HFFc6 (cell line): Measurements from ENCODE around the gene PLAC9. TPM values are rescaled to one million over a fixed set of nuclear protein-coding genes. Genes with fewer than 3 reads are reported as not detected.
"Not testable (repeated sequence)": the region's sequence is repeated elsewhere in the genome, so short reads cannot be mapped to it uniquely, and the experiment has no call there.

Experiments used
- DNase-seq: peaks from one replicate; pipeline ENCODE4 v3.0.0-alpha.2; 2018
- H3K27ac Mint-ChIP-seq: 2 replicates; pipeline ENCODE4 v1.8.0; 2020; ENCODE audit warnings: mild to moderate bottlenecking, mixed read lengths
- H3K27me3 Mint-ChIP-seq: 2 replicates; pipeline ENCODE4 v1.8.0; 2021; ENCODE audit warnings: mild to moderate bottlenecking, moderate library complexity, mixed read lengths; ENCODE audit not compliant: insufficient read depth
- H3K36me3 Mint-ChIP-seq: 2 replicates; pipeline ENCODE4 v1.8.0; 2021; ENCODE audit warnings: low read depth, mixed read lengths
- H3K4me1 Mint-ChIP-seq: 2 replicates; pipeline ENCODE4 v1.8.0; 2020; ENCODE audit warnings: low read depth, mixed read lengths
- H3K4me3 Mint-ChIP-seq: 2 replicates; pipeline ENCODE4 v1.8.0; 2020; ENCODE audit warnings: mild to moderate bottlenecking, moderate library complexity, mixed read lengths
- H3K9me3 Mint-ChIP-seq: 2 replicates; pipeline ENCODE4 v1.8.0; 2020; ENCODE audit warnings: mild to moderate bottlenecking, mixed read lengths
- total RNA-seq, 6 experiments: library from RNA; stranded (reverse); fragmentation: NEBNext Ultra II Directional; extraction: Animal tissue kit (Norgen Biotek cat#: 25700); gene quantifications; 2 replicates in 1 of 6; 3 replicates in 5 of 6; pipeline ENCODE4 v1.2.3, GENCODE V29; 2021
- TF ChIP-seq, protein P1 (sequence below): fragments of 200-600 bp; sonication (generic); IDR thresholded peaks from 2 replicates; pipeline ENCODE4 v1.5.0; 2021; ENCODE audit warnings: antibody characterized with exemption, mild to moderate bottlenecking

PLAC9 gene
- total RNA-seq, 6 experiments from 2014 or later: 2.1 to 6.6 (median 6.2) TPM

DNA sequence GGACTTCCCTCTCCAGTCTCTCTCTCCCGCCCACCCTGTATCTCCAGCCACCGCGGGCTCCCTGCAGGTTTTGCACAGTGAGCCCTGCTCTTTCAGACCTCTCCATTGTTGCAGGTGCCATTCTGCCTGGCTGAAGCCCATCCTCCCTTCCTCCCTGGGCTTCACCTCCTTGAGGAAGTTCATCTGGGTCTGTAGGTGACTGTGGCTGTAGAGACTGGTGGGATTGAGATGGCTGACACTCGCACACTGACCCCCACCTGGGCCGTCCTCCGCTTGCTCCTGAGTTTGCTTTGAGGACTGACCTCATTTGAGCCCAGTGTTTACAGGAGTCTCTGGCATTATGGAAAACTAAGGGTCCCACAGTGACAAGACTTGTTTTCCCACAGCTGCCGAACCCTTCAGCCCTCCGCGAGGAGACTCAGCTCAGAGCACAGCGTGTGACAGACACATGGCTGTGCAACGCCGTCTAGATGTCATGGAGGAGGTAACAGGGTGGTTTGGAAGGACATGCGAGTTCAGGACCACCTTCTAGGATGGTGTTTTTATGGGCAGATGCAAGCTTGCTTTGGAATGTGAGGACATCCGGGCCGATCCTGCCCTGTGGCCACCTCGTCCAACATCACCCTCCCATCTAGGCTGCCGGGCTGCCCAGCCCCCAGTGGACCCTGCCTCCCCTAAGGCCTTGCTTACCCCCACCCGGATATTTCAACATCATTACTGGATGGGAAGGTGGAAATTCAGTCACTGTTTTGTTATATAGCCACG, 9.3 kb downstream of the PLAC9 start:
- TF ChIP-seq, protein P1, sequence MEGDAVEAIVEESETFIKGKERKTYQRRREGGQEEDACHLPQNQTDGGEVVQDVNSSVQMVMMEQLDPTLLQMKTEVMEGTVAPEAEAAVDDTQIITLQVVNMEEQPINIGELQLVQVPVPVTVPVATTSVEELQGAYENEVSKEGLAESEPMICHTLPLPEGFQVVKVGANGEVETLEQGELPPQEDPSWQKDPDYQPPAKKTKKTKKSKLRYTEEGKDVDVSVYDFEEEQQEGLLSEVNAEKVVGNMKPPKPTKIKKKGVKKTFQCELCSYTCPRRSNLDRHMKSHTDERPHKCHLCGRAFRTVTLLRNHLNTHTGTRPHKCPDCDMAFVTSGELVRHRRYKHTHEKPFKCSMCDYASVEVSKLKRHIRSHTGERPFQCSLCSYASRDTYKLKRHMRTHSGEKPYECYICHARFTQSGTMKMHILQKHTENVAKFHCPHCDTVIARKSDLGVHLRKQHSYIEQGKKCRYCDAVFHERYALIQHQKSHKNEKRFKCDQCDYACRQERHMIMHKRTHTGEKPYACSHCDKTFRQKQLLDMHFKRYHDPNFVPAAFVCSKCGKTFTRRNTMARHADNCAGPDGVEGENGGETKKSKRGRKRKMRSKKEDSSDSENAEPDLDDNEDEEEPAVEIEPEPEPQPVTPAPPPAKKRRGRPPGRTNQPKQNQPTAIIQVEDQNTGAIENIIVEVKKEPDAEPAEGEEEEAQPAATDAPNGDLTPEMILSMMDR: no peak
- H3K27me3 Mint-ChIP-seq: peaks cover 12% of the 10 kb centered on the region
- no peaks in the 10 kb centered on the region for H3K36me3 Mint-ChIP-seq
- H3K4me3 Mint-ChIP-seq: no peak overlapping the region
- DNase-seq: no peak
- H3K9me3 Mint-ChIP-seq: no peaks in the 10 kb centered on the region
- H3K4me1 Mint-ChIP-seq: peaks cover 35% of the 10 kb centered on the region
- H3K27ac Mint-ChIP-seq: no peak overlapping the region

DNA sequence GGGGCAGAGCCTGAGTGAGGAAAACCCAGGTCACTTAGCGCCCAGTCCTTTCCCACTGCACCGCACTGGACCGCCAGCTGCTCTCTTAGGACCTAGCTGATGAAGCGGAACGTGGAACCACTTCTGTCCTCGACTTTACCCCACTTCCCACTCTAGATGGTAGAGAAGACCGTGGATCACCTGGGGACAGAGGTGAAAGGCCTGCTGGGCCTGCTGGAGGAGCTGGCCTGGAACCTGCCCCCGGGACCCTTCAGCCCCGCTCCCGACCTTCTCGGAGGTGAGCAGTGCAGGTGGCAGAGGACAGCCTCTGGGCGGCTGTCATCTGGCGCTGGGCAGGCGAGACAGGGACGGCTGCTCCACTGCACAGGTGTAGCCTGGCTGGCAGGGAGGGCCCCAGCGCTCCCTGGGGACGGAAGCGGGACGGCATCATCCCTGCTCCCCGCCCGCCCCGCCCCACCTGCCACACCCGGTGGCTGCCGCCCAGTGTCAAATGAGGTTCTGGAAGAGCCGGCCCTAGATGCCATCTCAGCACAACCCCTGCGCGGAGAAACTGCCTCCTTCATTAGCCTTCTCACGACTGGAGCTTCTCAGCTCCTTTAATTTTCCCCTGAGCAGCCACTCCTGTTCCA, 11.7 kb downstream of the PLAC9 start:
- DNase-seq: no peak
- Mint-ChIP-seq H3K4me3 (no peak overlapping the region), H3K27me3 (peaks cover 12% of the 10 kb centered on the region), H3K36me3 (peaks cover 7% of the 10 kb centered on the region), H3K9me3 (no peaks in the 10 kb centered on the region; the same call in 1 of the 2 replicates), H3K4me1 (peaks cover 30% of the 10 kb centered on the region), H3K27ac (peak overlapping the region; percentile 46; the same call in 1 of the 2 replicates)
- TF ChIP-seq, protein P1: peak; percentile 49

DNA sequence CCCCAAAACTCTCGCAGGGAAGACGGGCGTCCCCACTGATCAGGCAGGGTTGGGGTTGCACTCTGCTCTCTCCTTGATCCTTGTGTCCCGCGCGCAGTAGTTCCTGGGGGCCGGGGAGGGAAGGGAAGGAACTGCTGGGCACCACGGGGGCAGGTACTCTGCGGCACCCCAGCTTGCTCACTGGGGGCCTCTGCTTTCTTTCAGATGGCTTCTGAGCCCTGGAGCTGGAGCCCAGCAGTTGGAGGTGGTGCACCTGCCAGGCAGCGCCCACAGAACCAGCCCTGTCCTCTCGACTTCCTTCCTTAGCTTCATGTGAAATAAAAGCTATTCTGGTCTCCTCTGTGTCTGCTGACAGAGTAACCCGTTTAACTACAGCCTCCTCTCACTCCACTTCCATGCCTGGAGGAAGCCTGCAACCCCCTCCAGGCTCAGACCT, 12.2 kb downstream of the PLAC9 start:
- no peak for DNase-seq
- Mint-ChIP-seq H3K27ac (peak overlapping the region; percentile 46; the same call in 1 of the 2 replicates), H3K9me3 (no peaks in the 10 kb centered on the region; the same call in 1 of the 2 replicates), H3K27me3 (peaks cover 12% of the 10 kb centered on the region), H3K4me3 (no peak overlapping the region), H3K4me1 (peaks cover 30% of the 10 kb centered on the region), H3K36me3 (peaks cover 12% of the 10 kb centered on the region)
- TF ChIP-seq, protein P1: no peak

DNA sequence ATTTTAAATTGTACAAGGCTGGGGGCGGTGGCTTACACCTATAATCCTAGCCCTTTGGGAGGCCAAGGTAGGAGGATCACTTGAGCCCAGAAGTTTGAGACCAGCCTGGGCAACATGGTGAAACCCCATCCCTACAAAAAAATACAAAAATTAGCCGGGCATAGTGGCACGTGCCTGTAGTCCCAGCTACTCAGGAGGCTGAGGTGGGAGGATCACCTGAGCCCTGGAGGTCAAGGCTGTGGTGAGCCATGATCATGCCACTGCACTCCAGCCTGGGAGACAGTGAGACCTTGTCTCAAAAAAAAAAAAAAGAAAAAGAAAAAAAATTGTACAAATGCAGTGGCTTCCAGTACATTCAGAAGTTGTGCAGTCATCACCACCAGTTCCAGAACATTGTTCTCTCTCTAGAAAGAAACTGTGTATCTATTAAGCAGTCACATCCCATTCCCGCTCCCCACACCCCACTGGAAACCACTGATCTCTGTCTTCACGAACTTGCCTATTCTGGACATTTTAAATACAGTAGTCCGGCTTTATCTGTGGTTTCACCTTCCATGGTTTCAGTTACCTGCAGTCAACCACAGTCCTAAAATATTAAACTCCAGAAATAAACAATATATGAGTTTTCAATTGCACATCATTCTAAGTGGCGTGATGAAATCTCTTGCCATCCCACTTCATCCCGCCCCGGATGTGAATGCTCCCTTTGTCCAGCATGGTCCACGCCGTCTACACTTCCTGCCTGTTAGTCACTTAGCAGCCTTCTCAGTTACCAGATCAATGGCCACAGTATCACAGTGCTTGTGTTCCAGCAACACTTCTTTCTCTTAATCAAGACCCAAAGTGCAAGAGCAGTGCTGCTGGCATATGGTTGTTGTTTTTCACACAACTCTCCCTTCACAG, 13.1 kb downstream of the PLAC9 start:
- H3K27me3 Mint-ChIP-seq, H3K9me3 Mint-ChIP-seq: not testable (repeated sequence)
- peak; percentile 58 for DNase-seq
- Mint-ChIP-seq H3K4me3 (peak overlapping the region; percentile 71), H3K36me3 (peaks cover 19% of the 10 kb centered on the region), H3K27ac (peak overlapping the region; percentile 74), H3K4me1 (peaks cover 30% of the 10 kb centered on the region)

DNA sequence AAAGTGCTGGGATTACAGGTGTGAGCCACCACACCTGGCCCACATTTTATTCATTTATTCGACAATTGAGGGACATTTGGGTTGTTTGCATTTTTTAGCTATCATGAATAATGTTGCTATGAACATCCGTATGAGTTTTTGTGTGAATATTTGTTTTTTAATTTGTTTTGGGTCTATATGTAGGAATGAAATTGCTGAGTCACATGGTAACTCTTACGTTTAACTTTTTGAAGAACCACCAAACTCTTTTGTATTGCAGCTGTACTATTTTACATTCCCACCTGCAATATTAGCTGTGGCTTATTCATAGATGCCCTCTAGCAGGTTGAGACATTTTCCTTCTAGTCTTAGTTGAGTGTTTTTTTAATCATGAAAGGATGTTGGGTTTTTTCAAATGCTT, 14.4 kb downstream of the PLAC9 start:
- DNase-seq: no peak
- Mint-ChIP-seq H3K9me3 (no peaks in the 10 kb centered on the region; the same call in 1 of the 2 replicates), H3K27me3 (peaks cover 5% of the 10 kb centered on the region; the same call in 1 of the 2 replicates), H3K4me3 (no peak overlapping the region; the same call in 1 of the 2 replicates), H3K36me3 (peaks cover 32% of the 10 kb centered on the region), H3K27ac (peak overlapping the region; percentile 74; the same call in 1 of the 2 replicates), H3K4me1 (peaks cover 30% of the 10 kb centered on the region)
- TF ChIP-seq, protein P1: no peak
